Body of pancreas (tissue), 4 donors: ENCODE results near the gene SLC23A3. TPM values are rescaled to one million over a fixed set of nuclear protein-coding genes. Genes with fewer than 3 reads are reported as not detected.

Experiments used
- ATAC-seq: fragments of 150-250 bp; one replicate; pipeline ENCODE4 v1.9.1; 2016
- DNase-seq, 4 donors: peaks; one replicate each; pipeline ENCODE4 v3.0.0-alpha.2; 2019
- H3K27ac ChIP-seq, 4 donors: fragments of 200-600 bp; sonication (generic); 1 replicate in 3 of 4; 2 replicates in 1 of 4; pipeline versions ENCODE4 v1.5.1 to v1.6.1; 2016 to 2019; ENCODE audit warnings: mild to moderate bottlenecking in 1 of 4, mixed read lengths in 1 of 4, moderate library complexity in 1 of 4
- H3K27me3 ChIP-seq, 2 donors: fragments of 200-600 bp; sonication (generic); one replicate each; pipeline ENCODE4 v1.6.0; 2016; ENCODE audit warnings: mild to moderate bottlenecking in 1 of 2
- H3K36me3 ChIP-seq, 2 donors: fragments of 200-600 bp; sonication (generic); replicated peaks in 1 of 2; 2 replicates each; pipeline ENCODE4 v1.5.1; 2016; ENCODE audit warnings: low read depth in 2 of 2; ENCODE audit not compliant: insufficient read depth in 1 of 2
- H3K4me1 ChIP-seq: fragments of 200-600 bp; sonication (generic); one replicate; pipeline ENCODE4 v1.6.0; 2016
- H3K4me3 ChIP-seq, 2 donors: fragments of 200-600 bp; sonication (generic); 1 replicate in 1 of 2; 2 replicates in 1 of 2; pipeline ENCODE4 v1.5.1; 2016 to 2019
- H3K9me3 ChIP-seq, 3 donors: fragments of 200-600 bp; sonication (generic); 1 replicate in 2 of 3; 2 replicates in 1 of 3; pipeline ENCODE4 v1.5.1; 2016
- CTCF ChIP-seq, 7 experiments: fragments of 450-650 bp in 4 of 7; fragments of 200-600 bp in 3 of 7; sonication (generic) in 3 of 7; IDR thresholded peaks; one replicate each; pipeline ENCODE4 v1.5.1; 2016 to 2019; ENCODE audit warnings: antibody characterized with exemption in 7 of 7
- POLR2A ChIP-seq, 3 donors: fragments of 450-650 bp; IDR thresholded peaks; one replicate each; pipeline ENCODE4 v1.6.1; 2016; ENCODE audit warnings: antibody characterized with exemption in 3 of 3, mild to moderate bottlenecking in 2 of 3
- WGBS, 2 donors: methylation state at CpG; one replicate each; pipeline ENCODE4 v1.1.5; 2017; 5-methylcytosine and 5-hydroxymethylcytosine counted together
- intact Hi-C: fragments of 100-400 bp; cut with DNase I; formaldehyde crosslinking; loops from one replicate; pipeline ENCODE4 v1.15.1; 2023
- total RNA-seq, 2 donors: library from RNA; depleted of rRNA; stranded (reverse); fragments of >200 nt; gene quantifications; one replicate each; pipeline ENCODE4 v1.1.0, GENCODE V29; 2016

The SLC23A3 gene
- total RNA-seq, 2 donors from 2014 or later, result 3.1 to 8.2 TPM

GRCh38 chr2:219215871-219216534 lies 46.2 kb upstream of the SLC23A3 start:
- ATAC-seq, result no peak
- peaks cover 31% of the 10 kb centered on the region for H3K4me1 ChIP-seq
- H3K36me3 ChIP-seq, result peaks cover 0 to 2% of the 10 kb centered on the region in 2 donors
- no peak overlapping the region for H3K4me3 ChIP-seq
- no peaks in the 10 kb centered on the region for H3K9me3 ChIP-seq
- H3K27me3 ChIP-seq, result no peaks in the 10 kb centered on the region
- WGBS, 2 donors, result 90 to 94% methylated on average over 19 to 27 of the region's 27 CpGs
- H3K27ac ChIP-seq, result no peak overlapping the region
- TF ChIP-seq CTCF (IDR thresholded peaks at IDR 0.05) (no peak), POLR2A (IDR thresholded peaks at IDR 0.05) (no peak)
- intact Hi-C loops, result no loop called here
- no peak for DNase-seq

- DNase-seq (no peak), ATAC-seq (no peak)
- intact Hi-C loops, result no loop called here
- peaks cover 0 to 2% of the 10 kb centered on the region in 2 donors for H3K36me3 ChIP-seq
- H3K27ac ChIP-seq, result no peak overlapping the region
- H3K4me3 ChIP-seq, result no peak overlapping the region
- no peaks in the 10 kb centered on the region for H3K9me3 ChIP-seq
- peaks cover 28% of the 10 kb centered on the region for H3K4me1 ChIP-seq
- H3K27me3 ChIP-seq, result no peaks in the 10 kb centered on the region
- TF ChIP-seq POLR2A (IDR thresholded peaks at IDR 0.05) (no peak), CTCF (IDR thresholded peaks at IDR 0.05) (no peak)
- 86 to 89% methylated on average over 6 of the region's 6 CpGs for WGBS, 2 donors
Observed at GRCh38 chr2:219214786-219215185, 45.0 kb upstream of the SLC23A3 start.

GRCh38 chr2:219214141-219214540 lies 44.3 kb upstream of the SLC23A3 start:
- Histone ChIP-seq H3K27me3 (no peaks in the 10 kb centered on the region), H3K4me3 (no peak overlapping the region), H3K9me3 (no peaks in the 10 kb centered on the region), H3K4me1 (peaks cover 22% of the 10 kb centered on the region), H3K27ac (no peak overlapping the region), H3K36me3 (peaks cover 0 to 2% of the 10 kb centered on the region in 2 donors)
- DNase-seq, result peak in 1 of 4 donors; percentile 5
- intact Hi-C loops, result no loop called here
- TF ChIP-seq POLR2A (IDR thresholded peaks at IDR 0.05) (no peak), CTCF (IDR thresholded peaks at IDR 0.05) (no peak)
- WGBS, 2 donors, result 94 to 95% methylated on average over 15 of the region's 15 CpGs
- ATAC-seq, result no peak

- H3K27ac ChIP-seq, result no peak overlapping the region
- DNase-seq (peak in 1 of 4 donors; percentile 2), ATAC-seq (no peak)
- H3K27me3 ChIP-seq, result no peaks in the 10 kb centered on the region
- H3K4me1 ChIP-seq, result peaks cover 16% of the 10 kb centered on the region
- H3K36me3 ChIP-seq, result peaks cover 0 to 3% of the 10 kb centered on the region in 2 donors
- intact Hi-C loops, result no loop called here
- WGBS, 2 donors, result 91 to 94% methylated on average over 10 of the region's 10 CpGs
- no peak for TF ChIP-seq POLR2A (IDR thresholded peaks at IDR 0.05)
- no peak for TF ChIP-seq CTCF (IDR thresholded peaks at IDR 0.05)
- no peak overlapping the region for H3K4me3 ChIP-seq
- no peaks in the 10 kb centered on the region for H3K9me3 ChIP-seq
Observed at GRCh38 chr2:219213486-219214071, 43.8 kb upstream of the SLC23A3 start.

GRCh38 chr2:219213026-219213415 lies 43.2 kb upstream of the SLC23A3 start:
- Histone ChIP-seq H3K4me1 (peaks cover 13% of the 10 kb centered on the region), H3K27me3 (no peaks in the 10 kb centered on the region), H3K27ac (no peak overlapping the region), H3K36me3 (peaks cover 0 to 3% of the 10 kb centered on the region in 2 donors), H3K9me3 (no peaks in the 10 kb centered on the region), H3K4me3 (no peak overlapping the region)
- 83 to 90% methylated on average over 7 to 8 of the region's 8 CpGs for WGBS, 2 donors
- DNase-seq, result peak in 1 of 4 donors; percentile 3
- intact Hi-C loops, result no loop called here
- ATAC-seq, result no peak
- no peak for TF ChIP-seq CTCF (IDR thresholded peaks at IDR 0.05)
- no peak for TF ChIP-seq POLR2A (IDR thresholded peaks at IDR 0.05)
